ENCODE results near the gene RFX1.
"Not testable (repeated sequence)": the region's sequence is repeated elsewhere in the genome, so short reads cannot be mapped to it uniquely, and the experiment has no call there.

RFX1 gene

DNA sequence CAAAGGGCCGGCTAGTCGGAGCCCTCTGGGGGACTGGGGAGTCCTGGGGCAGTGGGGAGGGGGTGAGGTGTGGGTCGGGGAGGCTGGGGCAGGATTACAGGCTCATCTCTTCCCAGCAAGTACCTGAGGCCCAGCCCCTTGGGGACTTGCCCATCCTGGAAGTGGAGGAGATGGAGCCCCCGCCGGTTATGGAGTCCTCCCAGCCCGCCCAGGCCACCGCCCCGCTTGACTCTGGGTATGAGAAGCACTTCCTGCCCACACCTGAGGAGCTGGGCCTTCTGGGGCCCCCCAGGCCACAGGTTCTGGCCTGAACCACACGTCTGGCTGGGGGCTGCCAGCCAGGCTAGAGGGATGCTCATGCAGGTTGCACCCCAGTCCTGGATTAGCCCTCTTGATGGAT is 45.9 kb upstream of the RFX1 start:
- peaks cover 3% of the 10 kb centered on the region; the same call in 1 of the 2 replicates for H3K9me3 ChIP-seq (ENCODE audit: control insufficient read depth, insufficient read depth, low read length)
- peaks cover 10% of the 10 kb centered on the region for H3K36me3 ChIP-seq (ENCODE audit: control insufficient read depth, low read length)
- H3K79me2 ChIP-seq (ENCODE audit: control insufficient read depth, low read length), result no peaks in the 10 kb centered on the region
- H3K4me1 ChIP-seq (ENCODE audit: control insufficient read depth, low read length), result no peaks in the 10 kb centered on the region
- H3K4me3 ChIP-seq (ENCODE audit: low read length), result no peak overlapping the region
- H3K9me2 ChIP-seq (replicated peaks; ENCODE audit: control insufficient read depth, low read length), result no peaks in the 10 kb centered on the region
- no peak overlapping the region for H3K27ac ChIP-seq (ENCODE audit: low read depth, low read length)
- H3K4me2 ChIP-seq (ENCODE audit: low read length), result no peak overlapping the region
- no peaks in the 10 kb centered on the region for H3F3A ChIP-seq (ENCODE audit: control insufficient read depth, insufficient read depth)
- TF ChIP-seq CTCF (IDR thresholded peaks at IDR 0.05; ENCODE audit: low read depth, low read length, poor library complexity, severe bottlenecking) (no peak), EZH2phosphoT487 (IDR thresholded peaks at IDR 0.05; ENCODE audit: borderline replicate concordance, low read length) (no peak)
- H3K27me3 ChIP-seq (ENCODE audit: control insufficient read depth, low read length), result peaks cover 5% of the 10 kb centered on the region
- H4K20me1 ChIP-seq (ENCODE audit: control insufficient read depth, insufficient read depth, low read depth, low read length), result no peaks in the 10 kb centered on the region

GRCh38 chr19:14050961-14051360 is 44.8 kb upstream of the RFX1 start:
- H3K36me3 ChIP-seq (ENCODE audit: control insufficient read depth, low read length); H3K79me2 ChIP-seq (ENCODE audit: control insufficient read depth, low read length); H4K20me1 ChIP-seq (ENCODE audit: control insufficient read depth, insufficient read depth, low read depth, low read length); H3F3A ChIP-seq (ENCODE audit: control insufficient read depth, insufficient read depth); H3K9me2 ChIP-seq (replicated peaks; ENCODE audit: control insufficient read depth, low read length); H3K9me3 ChIP-seq (ENCODE audit: control insufficient read depth, insufficient read depth, low read length); H3K27me3 ChIP-seq (ENCODE audit: control insufficient read depth, low read length); H3K27ac ChIP-seq (ENCODE audit: low read depth, low read length); H3K4me1 ChIP-seq (ENCODE audit: control insufficient read depth, low read length); H3K4me3 ChIP-seq (ENCODE audit: low read length); H3K4me2 ChIP-seq (ENCODE audit: low read length): not testable (repeated sequence)

DNA sequence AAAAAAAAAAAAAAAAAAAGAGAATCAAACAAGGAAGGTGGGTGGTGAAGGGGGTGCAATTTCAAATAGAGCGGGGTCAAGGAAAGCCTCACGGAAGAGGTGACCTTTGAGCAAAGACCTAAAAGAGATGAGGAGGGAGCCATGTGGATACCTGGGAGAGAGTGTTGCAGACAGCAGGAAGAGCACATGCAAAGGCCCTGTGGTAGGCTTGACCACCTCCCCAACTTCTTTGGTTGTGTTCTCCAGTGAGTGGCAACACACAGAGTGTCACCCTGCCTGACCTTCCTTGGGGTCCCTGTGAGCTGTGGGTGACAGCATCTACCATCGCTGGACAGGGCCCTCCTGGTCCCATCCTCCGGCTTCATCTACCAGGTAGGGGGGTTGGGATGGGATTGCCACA is 44.4 kb upstream of the RFX1 start:
- no peaks in the 10 kb centered on the region for H3K79me2 ChIP-seq (ENCODE audit: control insufficient read depth, low read length)
- H3K9me3 ChIP-seq (ENCODE audit: control insufficient read depth, insufficient read depth, low read length), result peaks cover 3% of the 10 kb centered on the region; the same call in 1 of the 2 replicates
- H3F3A ChIP-seq (ENCODE audit: control insufficient read depth, insufficient read depth), result no peaks in the 10 kb centered on the region
- TF ChIP-seq CTCF (IDR thresholded peaks at IDR 0.05; ENCODE audit: low read depth, low read length, poor library complexity, severe bottlenecking) (no peak), EZH2phosphoT487 (IDR thresholded peaks at IDR 0.05; ENCODE audit: borderline replicate concordance, low read length) (no peak)
- no peaks in the 10 kb centered on the region for H3K4me1 ChIP-seq (ENCODE audit: control insufficient read depth, low read length)
- no peak overlapping the region for H3K4me3 ChIP-seq (ENCODE audit: low read length)
- peaks cover 10% of the 10 kb centered on the region for H3K36me3 ChIP-seq (ENCODE audit: control insufficient read depth, low read length)
- H4K20me1 ChIP-seq (ENCODE audit: control insufficient read depth, insufficient read depth, low read depth, low read length), result no peaks in the 10 kb centered on the region
- no peak overlapping the region for H3K27ac ChIP-seq (ENCODE audit: low read depth, low read length)
- no peaks in the 10 kb centered on the region for H3K27me3 ChIP-seq (ENCODE audit: control insufficient read depth, low read length)
- no peaks in the 10 kb centered on the region for H3K9me2 ChIP-seq (replicated peaks; ENCODE audit: control insufficient read depth, low read length)
- no peak overlapping the region for H3K4me2 ChIP-seq (ENCODE audit: low read length)

- Histone ChIP-seq H3K9me3 (ENCODE audit: control insufficient read depth, insufficient read depth, low read length) (peaks cover 3% of the 10 kb centered on the region; the same call in 1 of the 2 replicates), H3K4me1 (ENCODE audit: control insufficient read depth, low read length) (no peaks in the 10 kb centered on the region), H3K27me3 (ENCODE audit: control insufficient read depth, low read length) (no peaks in the 10 kb centered on the region), H3K9me2 (replicated peaks; ENCODE audit: control insufficient read depth, low read length) (no peaks in the 10 kb centered on the region), H3K36me3 (ENCODE audit: control insufficient read depth, low read length) (peaks cover 13% of the 10 kb centered on the region), H3K79me2 (ENCODE audit: control insufficient read depth, low read length) (no peaks in the 10 kb centered on the region), H4K20me1 (ENCODE audit: control insufficient read depth, insufficient read depth, low read depth, low read length) (no peaks in the 10 kb centered on the region), H3F3A (ENCODE audit: control insufficient read depth, insufficient read depth) (no peaks in the 10 kb centered on the region), H3K4me3 (ENCODE audit: low read length) (no peak overlapping the region), H3K4me2 (ENCODE audit: low read length) (no peak overlapping the region), H3K27ac (ENCODE audit: low read depth, low read length) (no peak overlapping the region)
- TF ChIP-seq CTCF (IDR thresholded peaks at IDR 0.05; ENCODE audit: low read depth, low read length, poor library complexity, severe bottlenecking) (peak; percentile 96), EZH2phosphoT487 (IDR thresholded peaks at IDR 0.05; ENCODE audit: borderline replicate concordance, low read length) (no peak)
Measured at GRCh38 chr19:14048443-14049153, 42.5 kb upstream of the RFX1 start.

DNA sequence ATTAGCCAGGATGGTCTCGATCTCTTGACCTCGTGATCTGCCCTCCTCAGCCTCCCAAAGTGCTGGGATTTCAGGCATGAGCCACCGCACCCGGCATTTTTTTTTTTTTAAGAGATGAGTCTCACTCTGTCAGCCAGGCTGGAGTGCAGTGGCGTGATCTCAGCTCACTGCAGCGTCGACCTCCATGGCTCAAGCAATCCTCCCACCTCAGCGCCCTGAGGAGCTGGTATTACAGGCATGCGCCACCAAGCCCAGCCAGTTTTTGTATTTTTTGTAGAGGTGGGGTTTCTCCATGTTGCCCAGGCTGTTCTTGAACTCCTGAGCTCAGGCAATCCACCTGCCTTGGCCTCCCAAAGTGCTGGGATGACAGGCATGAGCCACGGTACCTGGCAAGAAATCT is 41.7 kb upstream of the RFX1 start:
- H3K9me2 ChIP-seq (replicated peaks; ENCODE audit: control insufficient read depth, low read length); H3K4me3 ChIP-seq (ENCODE audit: low read length); H3K9me3 ChIP-seq (ENCODE audit: control insufficient read depth, insufficient read depth, low read length); H3K27me3 ChIP-seq (ENCODE audit: control insufficient read depth, low read length); H4K20me1 ChIP-seq (ENCODE audit: control insufficient read depth, insufficient read depth, low read depth, low read length); H3F3A ChIP-seq (ENCODE audit: control insufficient read depth, insufficient read depth); H3K79me2 ChIP-seq (ENCODE audit: control insufficient read depth, low read length); H3K4me1 ChIP-seq (ENCODE audit: control insufficient read depth, low read length); H3K4me2 ChIP-seq (ENCODE audit: low read length); H3K27ac ChIP-seq (ENCODE audit: low read depth, low read length): not testable (repeated sequence)
- peaks cover 13% of the 10 kb centered on the region for H3K36me3 ChIP-seq (ENCODE audit: control insufficient read depth, low read length)

Data from DOHH2 (cell line).